Esophagus muscularis mucosa (tissue), 4 donors: ENCODE measurements around the gene ASPM. TPM values are rescaled to one million over a fixed set of nuclear protein-coding genes. Genes with fewer than 3 reads are reported as not detected.
"Not testable (repeated sequence)": the region's sequence is repeated elsewhere in the genome, so short reads cannot be mapped to it uniquely, and the experiment has no call there.

Source experiments
- DNase-seq: peaks from one replicate; pipeline ENCODE4 v3.0.0-alpha.2; 2017; ENCODE audit errors: extremely low spot score
- H3K27ac ChIP-seq, 4 donors: fragments of 200-600 bp; sonication (generic); replicated peaks in 1 of 4; 1 replicate in 3 of 4; 2 replicates in 1 of 4; pipeline ENCODE4 v1.5.1; 2016 to 2019; ENCODE audit warnings: mild to moderate bottlenecking in 1 of 4
- H3K27me3 ChIP-seq, 4 donors: fragments of 200-600 bp; sonication (generic); one replicate each; pipeline versions ENCODE4 v1.5.1 to v1.6.0; 2016 to 2019
- H3K36me3 ChIP-seq, 4 donors: fragments of 200-600 bp; sonication (generic); one replicate each; pipeline ENCODE4 v1.5.1; 2016 to 2019
- H3K4me1 ChIP-seq, 4 donors: fragments of 200-600 bp; sonication (generic); one replicate each; pipeline ENCODE4 v1.5.1; 2016 to 2019
- H3K4me3 ChIP-seq, 4 donors: fragments of 200-600 bp; sonication (generic); 1 replicate in 2 of 4; 2 replicates in 2 of 4; pipeline ENCODE4 v1.5.1; 2016 to 2019; ENCODE audit warnings: mild to moderate bottlenecking in 4 of 4, moderate library complexity in 1 of 4
- H3K9me3 ChIP-seq, 4 donors: fragments of 200-600 bp; sonication (generic); 1 replicate in 3 of 4; 2 replicates in 1 of 4; pipeline ENCODE4 v1.5.1; 2016 to 2019
- CTCF ChIP-seq, 3 experiments: fragments of 200-600 bp in 2 of 3; fragments of 450-650 bp in 1 of 3; sonication (generic) in 2 of 3; IDR thresholded peaks; one replicate each; pipeline ENCODE4 v1.5.1; 2017 to 2019; ENCODE audit warnings: antibody characterized with exemption in 3 of 3, mild to moderate bottlenecking in 2 of 3, moderate library complexity in 1 of 3
- EP300 ChIP-seq: sonication (generic); formaldehyde crosslinking; IDR thresholded peaks from one replicate; pipeline ENCODE4 v1.6.1; 2017; ENCODE audit warnings: antibody characterized with exemption
- POLR2A ChIP-seq: fragments of 450-650 bp; IDR thresholded peaks from one replicate; pipeline ENCODE4 v1.6.1; 2017; ENCODE audit warnings: antibody characterized with exemption, moderate library complexity, mild to moderate bottlenecking, low read depth
- POLR2AphosphoS5 ChIP-seq, 2 donors: sonication (generic); formaldehyde crosslinking; IDR thresholded peaks; one replicate each; pipeline ENCODE4 v1.6.1; 2017; ENCODE audit warnings: antibody characterized with exemption in 2 of 2
- WGBS: methylation state at CpG from one replicate; pipeline ENCODE4 v1.1.5; 2018; 5-methylcytosine and 5-hydroxymethylcytosine counted together
- intact Hi-C: fragments of 100-400 bp; cut with DNase I; formaldehyde crosslinking; loops from one replicate; pipeline ENCODE4 v1.15.1; 2023
- total RNA-seq, 4 donors: library from RNA; depleted of rRNA; stranded (reverse); fragments of >200 nt; gene quantifications; one replicate each; pipeline versions ENCODE4 v1.1.0 to v1.2.1, GENCODE V29; 2016

Gene ASPM
- total RNA-seq, 4 donors from 2014 or later, result 0.13 to 0.75 (median 0.17) TPM; not detected in 1

- no peak overlapping the region for H3K27ac ChIP-seq
- no peak for DNase-seq
- H3K9me3 ChIP-seq, result no peaks in the 10 kb centered on the region
- no peak overlapping the region for H3K4me3 ChIP-seq
- intact Hi-C loops, result no loop called here
- H3K27me3 ChIP-seq, result no peaks in the 10 kb centered on the region
- peaks cover 0 to 6% (median 0%) of the 10 kb centered on the region in 4 donors for H3K4me1 ChIP-seq
- TF ChIP-seq POLR2A (no peak), EP300 (no peak), POLR2AphosphoS5 (IDR thresholded peaks at IDR 0.05) (no peak), CTCF (IDR thresholded peaks at IDR 0.05) (no peak)
- WGBS, result 88% methylated on average over 5 of the region's 5 CpGs
- no peaks in the 10 kb centered on the region for H3K36me3 ChIP-seq
Observed at GRCh38 chr1:197103300-197103699, 43.2 kb downstream of the ASPM start.

- no peak overlapping the region for H3K27ac ChIP-seq
- DNase-seq, result no peak
- TF ChIP-seq POLR2AphosphoS5 (IDR thresholded peaks at IDR 0.05) (no peak), CTCF (IDR thresholded peaks at IDR 0.05) (no peak), POLR2A (no peak), EP300 (no peak)
- H3K9me3 ChIP-seq, result no peaks in the 10 kb centered on the region
- H3K27me3 ChIP-seq, result no peaks in the 10 kb centered on the region
- no peak overlapping the region for H3K4me3 ChIP-seq
- H3K4me1 ChIP-seq, result peaks cover 0 to 6% (median 0%) of the 10 kb centered on the region in 4 donors
- intact Hi-C loops, result no loop called here
- WGBS, result 85% methylated on average over 3 of the region's 3 CpGs
- no peaks in the 10 kb centered on the region for H3K36me3 ChIP-seq
Observed at GRCh38 chr1:197101978-197102377, 44.5 kb downstream of the ASPM start.

- WGBS, result 91% methylated on average over 3 of the region's 3 CpGs
- Histone ChIP-seq H3K27me3 (no peaks in the 10 kb centered on the region), H3K4me1 (peaks cover 0 to 6% (median 0%) of the 10 kb centered on the region in 4 donors), H3K27ac (no peak overlapping the region), H3K4me3 (no peak overlapping the region), H3K9me3 (no peaks in the 10 kb centered on the region), H3K36me3 (no peaks in the 10 kb centered on the region)
- TF ChIP-seq CTCF (IDR thresholded peaks at IDR 0.05), result no peak
- DNase-seq, result no peak
- intact Hi-C loops, result no loop called here
Observed at GRCh38 chr1:197100677-197101076, 45.8 kb downstream of the ASPM start.

DNA sequence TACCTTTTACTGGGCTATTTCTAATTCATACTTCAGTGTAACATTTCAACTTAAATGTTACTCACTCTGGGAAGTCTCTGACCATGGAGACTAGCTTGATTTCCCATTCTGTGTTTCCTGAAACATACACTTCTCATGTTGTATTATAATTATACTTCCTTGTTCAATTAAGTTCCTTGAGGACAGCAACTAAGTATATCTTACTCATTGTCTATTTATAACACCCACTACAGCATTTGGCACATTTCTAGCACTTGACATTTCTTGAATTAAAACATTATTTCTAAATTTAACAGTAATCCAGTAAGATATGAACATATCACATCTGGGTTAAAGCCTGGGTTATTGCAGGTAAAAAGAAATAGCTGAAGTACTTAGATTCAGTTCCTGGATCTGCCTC lies 47.0 kb downstream of the ASPM start:
- no peaks in the 10 kb centered on the region for H3K9me3 ChIP-seq
- H3K4me1 ChIP-seq, result peaks cover 0 to 6% (median 0%) of the 10 kb centered on the region in 4 donors
- no peaks in the 10 kb centered on the region for H3K27me3 ChIP-seq
- H3K36me3 ChIP-seq, result no peaks in the 10 kb centered on the region
- intact Hi-C loops, result no loop called here
- DNase-seq, result no peak
- TF ChIP-seq EP300 (no peak), POLR2A (no peak), CTCF (IDR thresholded peaks at IDR 0.05) (no peak), POLR2AphosphoS5 (IDR thresholded peaks at IDR 0.05) (no peak)
- H3K27ac ChIP-seq, result no peak overlapping the region
- H3K4me3 ChIP-seq, result no peak overlapping the region

DNA sequence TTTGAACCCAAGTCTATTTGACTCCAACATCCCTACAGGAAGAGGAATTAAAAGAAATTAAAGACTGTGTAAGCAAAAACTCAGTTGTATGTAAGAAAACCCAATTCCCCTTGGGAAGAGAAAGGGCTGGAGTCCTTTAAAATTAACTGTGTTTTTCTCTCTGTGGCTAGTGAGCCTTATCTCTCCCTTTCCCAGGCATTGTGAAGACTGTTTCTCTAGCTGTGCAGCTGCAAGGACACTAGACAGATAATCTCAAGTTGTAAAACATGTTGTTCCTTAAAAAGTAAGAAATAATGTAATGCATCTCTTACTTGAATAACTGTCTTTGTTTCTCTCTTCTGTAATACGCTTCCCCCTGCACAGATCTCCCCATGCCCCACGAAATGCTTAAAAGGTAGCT lies 49.5 kb downstream of the ASPM start:
- H3K9me3 ChIP-seq, H3K27ac ChIP-seq, DNase-seq, intact Hi-C loops, H3K4me1 ChIP-seq, H3K4me3 ChIP-seq, H3K27me3 ChIP-seq, H3K36me3 ChIP-seq: not testable (repeated sequence)
- 90% methylated on average over 2 of the region's 2 CpGs for WGBS
